GM12872 (cell line): ENCODE data around the gene EBF4.
A peak's percentile ranks its signal among the peaks of the same experiment; 100 is the strongest.

Source experiments
- CTCF ChIP-seq: IDR thresholded peaks from 3 replicates; pipeline ENCODE4 v1.5.1; 2011; ENCODE audit warnings: low read depth, mild to moderate bottlenecking, low read length, moderate library complexity; ENCODE audit not compliant: insufficient read depth

Gene EBF4

DNA sequence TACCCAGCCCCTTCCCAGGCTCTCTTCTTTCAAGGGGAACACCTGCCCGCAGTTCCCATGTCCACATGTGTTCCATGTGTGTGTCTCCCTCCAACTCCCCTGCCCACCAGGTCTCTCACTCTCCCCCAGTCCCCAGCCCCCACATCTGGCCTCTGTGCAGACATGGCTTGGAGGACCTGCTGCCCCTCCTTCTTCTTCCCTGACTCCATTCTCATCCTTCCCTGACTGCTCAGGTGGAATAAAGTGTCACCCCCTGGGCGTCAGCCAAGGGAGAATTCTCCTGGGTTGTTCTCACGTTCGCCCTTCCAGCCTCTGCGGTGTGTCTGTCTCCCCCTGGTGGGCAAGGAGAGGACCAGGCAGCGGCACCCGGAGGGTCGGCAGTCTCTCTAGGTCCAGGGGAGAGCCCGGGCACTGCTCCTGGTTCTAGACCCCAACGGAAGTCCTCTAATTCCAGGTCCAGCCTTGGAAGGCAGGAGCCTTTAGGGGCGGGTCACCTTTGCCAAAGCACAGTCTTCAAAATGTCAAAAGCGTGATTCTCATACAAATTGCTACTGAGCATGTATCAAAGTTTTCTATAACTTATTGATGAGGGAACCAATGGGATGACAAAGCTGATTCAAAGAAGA is 50.5 kb downstream of the EBF4 start:
- TF ChIP-seq CTCF: peak; percentile 94

DNA sequence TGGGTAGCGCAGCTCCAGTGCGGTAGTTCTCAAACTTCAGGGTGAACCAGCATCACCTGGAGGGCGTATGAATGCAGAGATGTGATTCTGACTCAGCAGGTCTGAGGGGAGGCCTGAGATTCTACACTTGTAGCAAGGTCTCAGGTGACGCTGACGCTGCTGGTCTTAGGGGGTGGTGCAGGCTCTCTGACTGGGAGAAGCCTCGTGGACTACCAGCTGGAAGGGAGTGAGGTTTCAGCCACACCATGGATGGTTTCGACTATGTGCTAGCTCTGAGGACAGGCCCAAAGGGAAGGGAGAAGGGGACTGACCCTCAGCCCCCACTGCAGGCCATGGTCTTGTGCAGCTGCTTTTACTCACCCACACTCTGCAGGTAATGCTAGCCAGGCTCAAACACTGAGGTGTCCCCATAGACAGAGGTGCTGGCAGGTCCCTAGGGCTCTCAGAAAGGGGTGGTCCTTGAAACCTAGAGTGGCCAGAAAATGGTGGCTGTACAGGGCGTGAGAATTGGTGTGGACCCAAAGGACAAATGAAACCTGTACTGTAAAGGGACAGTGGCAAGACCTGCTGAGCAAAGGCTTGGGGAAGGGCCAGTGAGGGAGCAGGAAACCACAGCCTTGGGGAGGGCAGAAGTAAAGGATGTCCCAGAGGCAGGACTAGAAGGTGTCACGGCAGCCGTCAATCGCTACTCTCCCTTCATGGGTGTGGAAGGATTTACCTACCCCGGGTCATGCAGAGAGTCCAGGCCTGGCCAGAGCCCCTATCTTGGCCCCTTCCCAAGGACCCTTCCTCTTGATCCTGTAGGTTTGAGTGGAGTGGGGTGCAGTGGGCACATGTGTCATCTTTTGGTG is 52.7 kb downstream of the EBF4 start:
- TF ChIP-seq CTCF: no peak

GRCh38 chr20:2745936-2746635 is 53.5 kb downstream of the EBF4 start:
- TF ChIP-seq CTCF: no peak

DNA sequence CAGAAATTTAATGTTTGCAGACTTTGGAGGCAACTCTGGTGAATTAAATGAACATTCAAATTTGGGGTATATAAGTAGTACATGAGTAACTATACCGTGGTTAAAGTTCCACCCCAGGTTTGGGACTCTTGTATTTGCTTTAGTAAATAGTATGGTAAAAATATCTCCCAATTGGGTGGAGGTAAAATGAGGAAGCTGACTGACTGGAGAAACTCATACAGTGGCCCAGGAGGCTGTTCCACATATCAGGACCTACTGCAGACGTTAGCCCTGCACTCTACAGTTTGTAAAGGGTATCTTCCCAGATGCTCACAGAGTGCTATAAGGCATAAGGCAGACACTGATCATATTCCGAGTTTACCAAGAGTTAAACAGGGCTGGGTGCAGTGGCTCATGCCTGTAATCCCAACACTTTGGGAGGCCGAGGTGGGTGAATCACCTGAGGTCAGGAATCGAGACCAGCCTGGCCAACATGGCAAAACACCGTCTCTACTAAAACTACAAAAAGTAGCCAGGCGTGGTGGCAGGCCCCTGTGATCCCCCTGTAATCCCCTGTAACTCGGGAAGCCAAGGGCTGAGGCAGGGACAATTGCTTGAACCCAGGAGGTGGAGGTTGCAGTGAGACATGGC is 54.2 kb downstream of the EBF4 start:
- TF ChIP-seq CTCF: no peak

- TF ChIP-seq CTCF: no peak
Measured at GRCh38 chr20:2747676-2748235, 55.2 kb downstream of the EBF4 start.

DNA sequence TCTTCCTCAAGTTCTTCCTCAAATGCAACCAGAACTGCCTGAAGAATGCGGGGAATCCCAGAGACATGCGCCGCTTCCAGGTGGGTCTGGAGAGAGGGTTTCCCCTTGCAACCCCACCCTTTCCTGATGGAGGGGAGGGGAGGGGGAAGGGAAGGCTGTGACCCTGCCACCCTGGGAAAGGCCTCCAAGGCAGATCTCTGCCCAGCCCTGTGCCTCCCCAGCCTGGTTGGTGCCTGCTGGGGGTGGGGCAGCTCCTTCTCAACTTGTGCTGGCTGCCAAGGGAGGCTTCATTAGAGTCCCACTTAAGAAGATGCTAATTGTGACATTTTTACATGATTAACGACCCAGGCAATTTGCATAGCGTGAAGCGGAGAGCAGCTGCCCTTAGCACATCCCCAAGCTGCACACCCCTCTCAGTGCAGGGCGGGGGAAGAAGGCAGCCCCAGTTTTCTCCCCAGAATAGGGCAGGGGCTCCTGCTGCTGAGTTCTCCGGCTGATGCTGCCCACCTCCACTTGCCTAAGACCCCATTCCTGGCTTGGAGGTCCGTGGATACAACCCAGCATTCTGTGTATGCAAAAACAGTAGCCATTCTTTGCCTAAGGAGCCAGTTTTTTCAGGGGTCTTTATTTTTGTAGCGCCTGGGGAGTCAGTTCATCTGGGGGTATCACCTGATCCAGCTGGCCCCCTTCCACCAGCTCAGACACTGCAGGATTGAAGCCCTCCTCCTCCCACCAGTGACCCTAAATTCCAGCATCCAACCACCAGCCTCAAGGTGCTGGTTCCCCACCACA is 56.2 kb downstream of the EBF4 start:
- no peak for TF ChIP-seq CTCF
